Ramos (cell line): ENCODE results near the gene SLC30A2.
"Not testable (repeated sequence)": the region's sequence is repeated elsewhere in the genome, so short reads cannot be mapped to it uniquely, and the experiment has no call there.

ENCODE experiments used
- in situ Hi-C: fragments of 300-500 bp; cut with MboI; formaldehyde crosslinking; loops from one replicate; pipeline ENCODE4 v1.14.3; 2022; ENCODE audit warnings: low sequenced_read_pairs; ENCODE audit not compliant: unreplicated experiment

SLC30A2 gene, protein sequence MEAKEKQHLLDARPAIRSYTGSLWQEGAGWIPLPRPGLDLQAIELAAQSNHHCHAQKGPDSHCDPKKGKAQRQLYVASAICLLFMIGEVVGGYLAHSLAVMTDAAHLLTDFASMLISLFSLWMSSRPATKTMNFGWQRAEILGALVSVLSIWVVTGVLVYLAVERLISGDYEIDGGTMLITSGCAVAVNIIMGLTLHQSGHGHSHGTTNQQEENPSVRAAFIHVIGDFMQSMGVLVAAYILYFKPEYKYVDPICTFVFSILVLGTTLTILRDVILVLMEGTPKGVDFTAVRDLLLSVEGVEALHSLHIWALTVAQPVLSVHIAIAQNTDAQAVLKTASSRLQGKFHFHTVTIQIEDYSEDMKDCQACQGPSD

DNA sequence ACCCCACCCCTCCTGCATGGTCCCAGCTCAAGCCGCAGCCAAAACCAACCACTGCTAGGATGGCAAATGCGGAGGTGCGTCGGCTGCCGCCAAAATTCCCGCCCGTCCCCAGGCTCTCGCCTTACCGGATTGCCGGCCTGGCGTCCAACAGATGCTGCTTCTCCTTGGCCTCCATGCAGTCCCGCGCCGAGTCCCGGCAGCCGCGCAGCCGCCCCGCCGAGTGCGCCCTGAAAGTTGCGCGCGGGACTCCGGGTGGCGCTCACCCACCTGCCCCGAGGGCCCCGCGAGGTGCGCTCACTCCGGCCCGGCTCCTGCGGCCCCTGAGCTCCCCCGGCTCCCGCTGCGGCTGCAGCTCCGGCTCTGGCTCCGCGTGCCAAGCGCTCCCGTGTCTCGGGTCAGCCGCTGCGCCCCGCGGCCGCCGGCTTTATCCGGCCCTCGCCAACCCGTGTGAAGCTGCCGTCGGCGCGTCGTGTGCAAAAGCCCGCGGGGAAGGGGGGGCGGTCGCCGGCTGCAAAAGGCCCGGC is at the start of gene SLC30A2:
Gene SLC30A2, minus strand, starts transcription at position 397 of the 524 bp plus-strand sequence. Its CDS starts 222 bp downstream, at position 175.
- in situ Hi-C loops: no loop called here

GRCh38 chr1:26094677-26095383 is 48.9 kb upstream of the SLC30A2 start:
- in situ Hi-C loops: no loop called here

DNA sequence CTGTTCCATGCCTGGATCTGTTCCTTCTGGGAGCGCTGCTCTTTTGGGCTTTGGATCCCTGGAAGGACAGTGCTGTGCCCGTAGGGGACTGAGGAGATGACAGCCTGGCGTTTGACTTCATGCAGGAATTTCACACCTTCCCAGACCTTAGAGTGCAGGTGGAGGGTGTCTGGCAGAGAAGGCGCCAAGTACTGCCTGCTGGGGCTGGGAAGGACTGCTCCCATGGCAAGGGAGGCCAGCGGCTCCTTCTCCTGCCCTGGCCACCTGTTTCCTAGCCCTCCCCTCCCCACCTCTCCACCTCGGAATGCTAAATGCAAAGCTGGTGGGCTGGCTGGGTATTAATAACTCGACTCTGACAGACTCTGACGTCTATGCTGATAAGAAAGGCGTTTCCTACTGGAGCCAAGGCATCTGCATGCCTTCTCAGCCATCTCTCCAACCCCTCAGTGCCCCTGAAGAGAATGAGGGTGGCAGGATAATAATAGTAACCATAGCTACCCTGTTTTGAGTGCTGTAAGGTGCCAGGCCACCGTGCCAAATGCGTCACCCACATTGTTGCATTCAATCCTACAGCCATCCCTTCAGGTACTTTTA is 48.3 kb upstream of the SLC30A2 start:
- in situ Hi-C loops: no loop called here

- in situ Hi-C loops: not testable (repeated sequence)
Observed at GRCh38 chr1:26093569-26093968, 47.7 kb upstream of the SLC30A2 start.

GRCh38 chr1:26092422-26092821 is 46.5 kb upstream of the SLC30A2 start:
- in situ Hi-C loops: no loop called here

GRCh38 chr1:26090893-26091292 is 45.0 kb upstream of the SLC30A2 start:
- in situ Hi-C loops: no loop called here

DNA sequence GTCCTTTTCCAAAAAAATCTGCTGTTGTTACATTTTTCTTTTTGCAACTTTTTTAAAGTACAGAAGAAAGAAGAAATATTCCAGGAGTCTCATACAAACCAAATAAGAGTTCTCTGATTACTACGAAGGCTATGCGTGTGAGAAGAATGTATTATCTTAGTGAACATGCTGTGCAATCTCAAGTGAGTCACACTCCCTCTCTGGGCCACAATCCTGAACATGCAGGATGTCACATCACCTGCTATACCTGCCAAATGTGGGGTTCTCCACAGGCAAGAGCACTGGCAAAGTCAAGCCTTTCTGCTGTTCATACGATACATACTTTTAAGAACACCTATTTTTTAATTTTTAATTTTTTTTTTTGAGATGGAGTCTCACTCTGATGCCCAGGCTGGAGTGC is 43.2 kb upstream of the SLC30A2 start:
- in situ Hi-C loops: no loop called here

DNA sequence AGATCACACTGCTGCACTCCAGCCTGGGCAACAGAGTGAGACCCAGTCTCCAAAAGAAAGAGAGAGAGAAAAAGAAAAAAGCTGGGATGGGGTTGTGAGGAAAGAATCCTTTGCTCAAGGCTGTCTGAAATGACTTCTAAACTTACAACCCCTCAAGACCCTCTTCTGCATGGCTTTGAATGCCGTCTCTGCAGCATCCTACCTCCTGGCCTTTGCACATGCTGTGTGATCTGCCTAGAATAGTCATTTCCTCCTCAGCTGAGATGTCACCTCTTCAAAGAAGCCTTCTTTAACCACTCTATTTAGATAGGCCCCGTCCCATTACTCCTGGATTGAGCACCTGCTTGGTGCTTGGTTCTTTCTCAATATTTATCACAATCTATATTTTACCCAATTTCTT is 38.9 kb upstream of the SLC30A2 start:
- in situ Hi-C loops: no loop called here

DNA sequence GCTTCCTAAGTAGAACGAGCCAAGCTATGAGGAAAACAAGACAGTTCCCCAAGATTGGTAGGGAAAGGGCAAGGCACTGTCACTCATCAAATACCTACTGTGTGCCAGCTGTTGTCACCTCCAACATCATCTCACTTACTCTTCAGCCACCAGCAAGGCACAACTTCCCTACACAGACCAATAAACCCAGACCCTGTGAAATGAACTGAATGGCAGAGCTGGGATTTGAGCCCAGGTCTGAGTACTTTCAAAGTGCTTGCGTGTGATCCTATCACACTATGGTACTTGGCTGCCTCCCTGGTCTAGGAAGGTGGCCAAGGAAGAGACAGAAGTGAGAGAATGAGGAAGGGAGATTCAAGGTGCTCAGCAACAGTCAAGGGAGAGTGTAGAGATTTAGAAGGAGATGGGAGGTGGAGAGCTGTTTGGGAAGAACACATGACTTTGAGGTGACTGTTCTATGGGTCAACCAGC is 38.2 kb upstream of the SLC30A2 start:
- in situ Hi-C loops: no loop called here

- in situ Hi-C loops: no loop called here
Observed at GRCh38 chr1:26083208-26083607, 37.3 kb upstream of the SLC30A2 start.

DNA sequence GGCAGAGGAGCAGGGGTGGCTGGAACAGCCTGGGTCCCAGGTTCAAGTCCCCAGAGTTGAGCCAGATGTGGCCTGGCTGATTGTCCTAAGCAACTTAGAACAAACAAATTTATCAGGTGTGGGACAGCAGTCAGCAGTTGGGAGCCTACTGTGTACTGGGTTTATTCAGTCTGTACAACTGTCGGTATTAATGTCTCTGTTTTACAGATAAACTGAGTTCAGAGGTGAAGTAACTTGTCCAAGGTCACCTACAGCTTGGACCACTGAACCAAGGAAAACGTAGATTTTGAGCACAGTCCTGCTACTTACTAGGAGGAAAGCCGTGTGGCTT is 36.1 kb upstream of the SLC30A2 start:
- in situ Hi-C loops: no loop called here

GRCh38 chr1:26081267-26082019 is 35.5 kb upstream of the SLC30A2 start:
- in situ Hi-C loops: no loop called here

- in situ Hi-C loops: no loop called here
Observed at GRCh38 chr1:26079960-26080814, 34.3 kb upstream of the SLC30A2 start.

DNA sequence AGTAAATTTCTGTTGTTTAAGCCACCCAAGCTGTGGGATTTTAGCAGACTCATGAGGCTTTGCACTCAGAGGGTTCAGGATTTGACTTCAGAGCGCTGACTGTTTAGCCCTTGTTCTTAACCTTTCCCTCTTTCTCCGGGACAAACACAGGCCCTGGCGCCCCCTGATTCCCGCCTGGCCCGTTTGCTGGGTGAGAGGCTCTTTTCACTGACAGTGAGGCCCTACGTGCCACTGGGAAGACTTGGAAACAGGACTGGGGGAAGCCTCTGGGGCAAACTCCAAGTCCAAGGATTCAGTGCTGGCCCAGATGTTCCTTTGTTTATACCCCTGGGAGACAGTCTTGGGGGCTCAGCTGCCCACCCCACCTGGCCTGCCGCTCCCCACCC is 33.3 kb upstream of the SLC30A2 start:
- in situ Hi-C loops: no loop called here

DNA sequence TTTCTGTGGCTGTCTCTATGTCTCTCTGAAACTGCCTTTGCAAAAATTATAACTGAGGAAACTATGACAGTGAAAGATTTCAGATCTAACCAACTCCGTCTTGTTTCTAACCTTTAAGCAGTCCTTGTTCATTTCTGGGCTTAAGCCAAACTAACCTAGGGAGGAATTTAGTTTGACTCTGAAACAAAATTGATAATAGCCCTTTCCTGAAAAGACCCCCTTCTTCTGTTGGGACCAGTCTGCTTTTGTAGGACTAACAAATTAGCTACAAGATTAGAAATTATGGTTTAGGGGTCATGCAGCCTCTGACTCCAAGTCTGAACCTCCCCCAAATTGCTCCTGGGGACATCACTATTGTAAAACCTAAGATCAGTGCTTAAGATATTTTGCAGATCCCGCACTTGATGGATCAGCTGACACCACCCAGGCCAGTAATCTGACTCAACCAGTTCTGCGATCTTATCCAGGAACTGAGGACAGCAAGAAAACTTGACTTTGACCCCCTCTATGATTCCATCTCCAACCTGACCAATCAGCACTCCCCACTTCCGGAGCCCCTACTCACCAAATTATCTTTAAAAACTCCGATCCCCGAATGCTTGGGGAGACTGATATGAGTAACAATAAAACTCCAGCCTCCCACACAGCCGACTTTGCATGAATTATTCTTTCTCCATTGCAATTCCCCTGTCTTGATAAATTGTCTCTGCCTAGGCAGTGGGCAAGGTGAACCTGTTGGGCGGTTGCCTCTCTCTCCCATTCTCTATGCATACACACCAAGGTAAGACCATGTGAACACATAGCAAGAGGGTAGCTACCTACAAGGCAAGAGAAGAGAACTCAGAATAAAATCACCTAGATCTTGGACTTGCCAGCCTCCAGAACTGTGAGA is 32.6 kb upstream of the SLC30A2 start:
- in situ Hi-C loops: no loop called here

- in situ Hi-C loops: no loop called here
Observed at GRCh38 chr1:26077524-26077923, 31.6 kb upstream of the SLC30A2 start.

GRCh38 chr1:26075421-26076144 is 29.7 kb upstream of the SLC30A2 start:
- in situ Hi-C loops: no loop called here

DNA sequence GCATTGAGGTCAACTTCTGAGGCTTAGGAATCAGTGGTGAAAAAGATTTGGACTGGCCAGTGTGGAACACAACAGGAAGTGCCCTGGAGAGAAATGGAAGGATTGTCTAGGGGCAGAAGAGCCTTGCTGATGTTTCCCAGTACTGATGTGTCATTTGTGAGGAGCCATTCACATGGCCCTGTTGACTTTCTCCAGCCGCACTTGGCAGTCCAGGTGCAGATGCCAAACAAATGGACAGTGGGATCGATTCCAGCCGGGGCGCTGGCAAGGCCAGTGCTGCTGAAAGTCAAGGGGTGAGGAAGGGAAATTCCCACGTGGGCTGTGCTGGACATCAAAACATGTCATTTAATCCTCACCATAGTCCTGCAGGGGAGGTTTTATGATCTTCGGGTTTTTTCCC is 26.4 kb upstream of the SLC30A2 start:
- in situ Hi-C loops: no loop called here
